GM19438 (cell line): ENCODE data around the gene CCDC107.

Source experiments
- ATAC-seq: cut with Tn5 transposase; IDR thresholded peaks from one replicate; pipeline ENCODE4 v1.9.1; 2021; ENCODE audit warnings: low read depth; ENCODE audit not compliant: unreplicated experiment

CCDC107 gene

DNA sequence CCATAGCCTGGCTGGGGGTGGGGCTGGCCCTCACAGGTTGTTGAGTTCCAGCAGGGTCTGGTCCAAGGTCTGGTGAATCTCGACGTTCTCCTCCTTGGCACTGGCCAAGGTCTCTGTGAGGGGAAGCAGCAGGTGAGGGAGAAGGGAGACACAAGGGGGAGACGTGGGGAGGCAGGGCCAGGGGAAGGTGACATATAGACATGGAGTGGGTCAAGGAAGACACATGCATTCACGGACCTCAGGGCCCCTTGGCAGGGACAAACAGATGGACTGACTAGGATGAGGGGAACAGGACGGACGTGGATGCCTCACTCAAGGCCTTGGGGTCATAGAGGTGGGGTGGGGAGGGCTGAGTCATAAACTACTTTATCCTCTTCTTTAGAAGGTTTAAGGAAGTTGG lies 24.0 kb downstream of the CCDC107 start:
- no peak for ATAC-seq

DNA sequence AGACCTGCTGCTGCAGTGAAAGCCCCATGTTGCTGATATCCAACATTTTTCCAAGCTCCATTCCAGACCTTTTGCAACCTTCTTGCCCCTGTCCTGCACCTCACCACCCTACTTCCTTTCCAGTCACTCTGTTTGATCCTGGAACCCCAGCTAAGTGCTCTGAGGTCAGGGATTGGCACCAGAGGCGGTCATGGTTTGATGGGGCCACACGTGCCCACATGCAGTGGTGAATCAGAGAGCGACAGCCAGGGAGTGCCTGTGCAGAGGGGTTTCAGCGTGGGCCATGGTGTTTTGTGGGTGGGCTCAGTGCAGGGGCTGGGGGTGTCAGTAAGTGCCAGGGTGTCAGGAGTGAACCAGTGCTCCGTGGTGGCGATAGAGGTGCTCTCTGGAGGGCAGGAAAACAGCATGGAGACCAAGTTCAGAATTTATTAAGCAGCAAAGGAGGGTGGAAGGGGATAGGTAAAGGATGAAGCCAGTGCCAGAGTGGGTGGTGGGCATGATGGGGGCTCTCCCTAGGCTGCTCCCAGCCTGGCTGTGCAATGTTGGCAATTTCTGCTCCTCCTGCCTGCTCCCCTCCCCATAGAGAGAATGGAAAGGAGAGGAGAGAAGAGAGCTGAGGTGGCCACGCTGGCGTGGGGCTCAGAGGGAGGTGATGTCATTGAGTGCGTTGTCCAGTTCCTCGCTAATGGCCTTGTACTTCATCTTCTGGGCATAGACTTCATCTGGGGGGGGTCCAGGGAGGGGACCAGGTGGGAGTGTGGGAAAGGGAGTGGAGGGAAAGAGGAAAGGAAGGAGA lies 24.6 kb downstream of the CCDC107 start:
- ATAC-seq: no peak

DNA sequence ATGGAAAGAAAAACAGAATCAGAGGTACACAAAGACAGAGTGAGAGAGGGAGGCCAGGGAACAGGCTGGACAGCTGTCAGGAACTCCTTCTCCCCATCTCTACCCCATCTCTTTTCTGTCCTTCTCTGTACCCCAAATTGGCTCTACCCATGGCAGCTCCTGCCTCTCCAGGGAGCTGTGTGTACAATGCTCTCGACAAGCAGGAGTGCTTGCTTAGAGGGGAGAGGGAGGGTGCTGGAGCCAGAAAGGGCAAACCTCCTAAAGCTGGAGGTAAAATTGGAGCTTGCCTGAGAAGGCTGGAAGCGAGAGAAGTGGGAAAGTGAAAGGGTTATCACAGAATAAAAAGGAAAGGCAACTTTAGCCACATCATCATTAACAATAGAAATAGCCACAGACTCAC lies 25.2 kb downstream of the CCDC107 start:
- no peak for ATAC-seq

DNA sequence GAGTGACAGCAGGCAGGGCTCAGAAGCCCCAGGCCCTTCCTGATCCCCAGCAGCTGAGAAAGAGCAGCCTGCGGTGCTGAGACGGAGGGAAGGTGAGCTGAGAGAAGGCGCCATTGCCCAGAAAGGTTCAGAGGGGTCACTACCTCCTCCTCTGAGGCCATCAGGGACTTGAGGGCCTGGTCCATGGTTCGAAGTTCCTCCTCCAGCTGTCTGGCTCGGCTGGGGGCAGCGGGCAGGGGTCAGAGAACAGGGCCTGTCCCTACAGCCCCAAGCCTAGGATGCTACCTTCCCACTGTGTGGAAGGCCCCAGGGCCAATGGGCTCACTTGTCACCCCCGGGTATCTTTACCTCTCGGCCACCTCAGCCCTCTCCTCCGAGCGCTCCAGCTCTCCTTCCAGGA lies 26.8 kb downstream of the CCDC107 start:
- ATAC-seq: no peak

DNA sequence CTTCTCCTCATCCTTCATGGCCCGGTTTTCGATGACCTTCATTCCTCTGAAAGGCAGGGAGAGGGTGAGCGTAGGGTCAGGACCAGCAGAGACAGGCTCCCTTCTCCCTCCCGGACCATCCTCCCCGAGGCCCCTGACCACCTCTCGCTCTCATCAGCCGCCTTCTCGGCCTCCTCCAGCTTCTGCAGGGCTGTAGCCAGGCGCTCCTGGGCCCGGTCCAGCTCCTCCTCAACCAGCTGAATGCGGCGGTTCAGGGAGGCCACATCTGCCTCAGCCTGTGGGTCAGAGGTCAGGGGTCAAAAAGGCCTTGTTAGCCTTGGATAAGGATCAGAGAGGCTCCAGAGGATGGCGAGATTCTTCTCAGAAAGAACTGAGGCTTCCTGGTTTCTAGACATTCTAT lies 27.4 kb downstream of the CCDC107 start:
- no peak for ATAC-seq

DNA sequence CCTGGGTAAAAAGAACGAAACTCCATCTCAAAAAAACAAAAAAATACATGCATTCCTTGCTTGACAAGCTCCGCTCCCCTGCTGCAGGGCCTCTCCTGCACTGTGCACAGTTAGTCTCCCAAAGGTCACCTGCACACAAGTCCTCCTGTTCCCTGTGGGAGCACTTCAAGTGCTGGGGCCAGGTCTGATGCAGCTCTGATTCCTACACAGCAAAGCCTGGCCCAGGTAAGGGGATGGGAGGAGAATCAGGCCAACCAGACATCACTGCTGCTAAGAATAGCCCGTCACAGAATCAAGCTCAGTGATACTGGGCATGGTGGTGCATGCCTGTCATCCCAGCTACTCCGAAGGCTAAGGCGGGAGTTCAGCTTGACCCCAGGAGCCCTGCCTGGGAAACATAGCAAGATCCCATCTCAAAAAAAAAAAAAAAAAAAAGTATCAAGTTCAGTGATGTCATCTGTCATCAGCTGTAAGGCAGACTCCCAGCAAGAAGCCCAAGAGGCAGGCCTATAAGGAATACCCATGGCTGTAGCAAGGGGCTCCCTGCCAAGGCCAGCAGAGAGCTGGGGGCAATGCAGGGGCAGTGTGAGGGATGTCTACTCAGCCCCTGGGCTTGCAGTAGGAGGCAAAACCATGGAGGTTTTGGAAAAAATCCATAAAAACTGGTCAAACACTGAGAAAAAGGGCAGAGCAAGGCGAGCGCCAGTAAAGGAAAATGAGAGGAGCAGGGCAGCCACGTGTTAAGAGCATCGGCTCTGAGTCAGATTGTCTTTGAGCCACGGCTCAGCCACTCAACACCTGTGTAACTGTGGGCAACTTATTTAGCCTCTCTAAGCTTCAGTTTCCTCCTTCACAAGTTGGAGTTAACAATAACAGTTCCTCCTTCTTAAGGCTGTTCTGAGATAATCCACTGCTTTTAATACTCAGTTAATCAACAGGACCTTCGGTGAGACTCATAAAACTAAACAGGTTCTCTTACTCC lies 28.4 kb downstream of the CCDC107 start:
- no peak for ATAC-seq

DNA sequence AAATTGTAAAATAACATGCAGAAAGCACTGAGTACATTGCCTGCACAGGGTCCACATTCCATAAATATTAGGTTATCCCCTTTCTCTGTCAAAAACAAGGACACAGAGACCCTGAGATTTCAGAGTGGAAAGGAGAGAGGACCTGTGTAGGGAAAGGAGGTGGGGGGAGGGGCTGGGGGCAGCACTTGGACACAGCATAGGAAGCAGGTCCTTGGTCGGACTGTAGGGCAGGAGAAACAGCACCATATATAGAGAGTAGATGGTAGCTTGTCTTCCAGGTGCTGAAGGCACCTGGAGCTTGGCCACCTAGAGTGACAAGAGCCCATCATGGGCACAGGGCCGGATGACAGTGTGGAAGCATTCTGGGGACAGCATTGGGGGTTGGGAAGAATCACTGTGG lies 29.2 kb downstream of the CCDC107 start:
- ATAC-seq: no peak

DNA sequence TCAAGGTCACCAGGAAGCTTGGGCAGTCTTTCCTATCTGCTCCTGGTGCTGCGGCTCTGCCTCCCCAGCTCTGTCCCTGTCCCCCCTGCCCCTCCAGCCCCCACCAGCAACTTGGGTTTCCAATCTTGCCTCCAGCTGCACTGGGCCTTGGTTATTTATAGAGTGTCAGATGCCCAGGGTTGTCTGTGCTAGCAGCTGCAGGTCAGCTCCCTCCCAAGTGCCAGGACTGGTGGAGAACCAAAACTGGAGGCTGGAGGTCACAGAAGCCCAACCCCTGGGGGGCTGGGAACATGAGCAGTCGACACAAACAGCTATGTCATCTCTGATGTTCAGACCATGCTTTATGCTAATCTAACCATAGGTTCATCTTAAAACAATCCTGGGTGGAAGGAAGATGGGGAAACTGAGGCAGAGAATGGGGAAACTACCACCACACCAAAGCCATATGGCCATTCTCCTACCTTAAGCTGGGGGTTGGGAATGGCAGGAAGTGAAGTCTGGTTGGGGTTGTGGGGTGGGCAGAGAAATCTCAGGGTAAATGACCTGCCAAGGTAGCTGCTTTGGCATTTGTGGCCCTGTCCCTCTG lies 30.0 kb downstream of the CCDC107 start:
- ATAC-seq: no peak

DNA sequence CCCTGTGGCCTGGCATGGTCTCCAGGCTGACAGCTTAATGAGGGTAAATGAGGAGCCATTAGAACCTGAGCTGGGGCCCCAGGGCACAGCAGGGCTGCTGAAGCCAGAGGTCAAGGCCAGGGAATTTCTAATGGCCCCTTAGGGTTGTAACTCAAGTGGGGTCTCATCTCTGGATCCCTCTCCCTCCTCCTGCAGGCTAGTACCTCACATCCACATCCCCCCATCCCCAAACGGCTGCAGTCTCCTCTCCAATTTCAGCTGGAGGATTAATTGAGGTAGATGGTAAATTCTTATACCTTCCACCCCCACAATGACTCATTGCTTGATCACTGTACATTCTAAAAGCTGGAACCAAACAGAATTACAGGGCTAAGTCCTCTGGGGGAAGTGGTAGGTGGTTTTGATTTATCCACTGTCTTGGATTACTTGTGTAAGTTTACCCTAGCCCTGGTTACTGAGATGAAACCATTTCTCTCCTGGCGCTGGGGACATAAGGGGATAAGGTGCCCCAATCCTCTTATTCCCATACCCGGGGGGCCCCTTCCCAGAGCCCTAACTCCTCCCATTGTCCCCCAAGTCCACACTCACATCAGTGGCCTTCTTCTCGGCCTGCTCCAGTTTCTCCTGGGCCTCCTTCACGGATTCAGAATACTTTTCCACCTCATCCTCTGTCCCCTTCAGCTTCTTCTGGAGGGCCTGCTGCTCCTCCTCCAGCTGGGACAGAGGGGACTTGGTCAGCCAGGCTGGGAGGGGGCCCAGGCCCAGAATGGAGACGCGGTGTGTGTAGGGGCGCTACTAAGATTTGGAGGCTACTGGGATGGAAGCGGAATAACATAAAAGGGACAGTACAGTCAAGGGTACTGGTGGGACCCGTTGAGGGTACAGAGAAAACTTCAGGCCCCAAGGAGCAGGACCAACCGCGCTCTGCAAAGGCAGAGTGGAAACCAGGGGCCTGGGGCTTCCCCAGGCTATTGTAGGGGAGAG lies 30.8 kb downstream of the CCDC107 start:
- no peak for ATAC-seq

DNA sequence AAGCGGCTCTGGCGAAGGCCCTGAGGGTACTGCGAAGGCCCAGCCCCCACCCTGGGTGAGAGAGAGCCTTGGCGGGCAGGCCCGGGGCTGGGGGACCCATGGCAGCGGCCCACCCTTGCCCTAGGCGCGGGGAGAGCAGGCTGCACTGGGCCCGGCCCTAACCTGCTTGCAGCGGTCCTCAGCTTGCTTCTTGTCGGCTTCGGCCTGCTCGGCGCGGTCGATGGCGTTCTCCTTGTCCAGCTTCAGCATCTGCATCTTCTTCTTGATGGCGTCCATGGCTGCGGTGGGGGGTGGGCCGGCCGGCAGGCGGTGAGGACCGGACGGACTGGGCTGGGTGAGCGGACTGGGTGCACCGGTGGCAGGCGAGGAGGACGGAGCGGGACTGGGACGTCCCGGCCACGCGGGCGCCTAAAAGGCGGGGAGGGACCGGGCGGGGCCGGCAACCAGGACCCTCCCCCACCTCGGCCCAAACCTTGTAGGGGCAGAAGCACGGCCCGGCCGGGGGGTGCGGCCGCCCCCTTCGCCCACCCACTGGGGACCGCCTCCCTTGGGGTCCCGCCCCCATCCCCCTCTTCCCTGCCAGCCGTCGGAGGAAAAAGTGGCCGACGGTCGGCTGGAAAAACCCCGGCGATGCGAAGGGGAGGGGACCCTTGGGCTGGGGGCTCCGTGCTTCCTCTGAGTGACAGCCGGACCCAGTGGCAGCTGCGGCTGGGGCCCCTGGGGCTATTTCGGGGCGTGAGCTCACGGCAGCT lies 31.6 kb downstream of the CCDC107 start, which contains the start of gene TPM2:
TSS of gene TPM2 (minus strand) at position 384 of the 752 bp plus-strand sequence. CDS start at position 276, 108 bp downstream.
- no peak for ATAC-seq

DNA sequence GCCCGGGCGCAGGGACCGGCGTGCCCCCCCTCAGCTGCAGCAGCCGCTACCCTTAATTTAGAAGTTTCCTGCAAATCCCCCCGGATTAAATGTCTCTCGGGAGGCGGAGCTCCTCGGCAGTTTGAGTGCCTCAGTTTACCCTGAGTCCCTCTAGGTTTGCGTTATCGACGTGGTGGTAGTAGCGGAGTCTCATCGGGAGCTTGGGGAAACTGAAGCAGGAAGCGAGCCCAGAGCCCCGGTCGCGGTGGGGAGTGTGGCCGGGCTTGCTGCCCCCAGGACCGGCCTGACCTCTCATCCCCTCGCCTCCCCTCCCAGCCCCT lies 32.2 kb downstream of the CCDC107 start:
- no peak for ATAC-seq

DNA sequence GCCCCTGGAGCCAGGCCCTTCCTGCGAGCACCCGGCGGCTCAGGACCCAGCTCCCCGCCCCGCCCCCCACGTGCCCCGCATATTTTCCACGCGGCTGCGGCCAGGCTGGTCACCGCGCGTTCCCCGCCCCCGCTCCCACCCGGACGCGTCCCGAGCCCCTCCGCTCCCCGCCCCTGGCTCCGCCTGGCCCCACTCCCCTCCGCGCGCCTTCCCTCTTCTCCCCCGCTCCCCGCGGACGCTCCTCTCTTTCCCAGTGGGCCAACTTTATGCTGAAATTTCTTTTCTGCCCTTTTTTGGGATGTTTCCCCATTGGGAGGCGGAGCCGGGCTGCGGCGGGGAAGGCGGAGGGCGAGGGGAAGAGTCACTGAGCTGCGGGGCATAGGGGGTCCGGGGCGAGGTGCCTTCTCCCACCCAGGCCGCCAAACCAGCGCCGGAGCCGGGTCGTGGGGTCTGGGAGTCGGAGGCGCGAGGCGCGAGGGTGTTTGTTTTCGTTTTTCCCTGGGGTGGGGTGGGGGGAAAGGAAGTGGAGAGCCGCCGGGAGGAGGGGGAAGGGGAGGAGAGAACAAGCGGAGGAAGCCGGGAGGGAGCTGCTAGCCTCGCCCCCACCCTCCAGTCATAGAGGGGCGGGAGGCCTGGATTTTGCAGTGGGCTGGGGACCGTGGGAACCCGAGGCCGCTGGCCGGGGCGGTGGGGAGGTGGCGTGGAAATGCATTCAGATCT lies 32.7 kb downstream of the CCDC107 start:
- no peak for ATAC-seq

DNA sequence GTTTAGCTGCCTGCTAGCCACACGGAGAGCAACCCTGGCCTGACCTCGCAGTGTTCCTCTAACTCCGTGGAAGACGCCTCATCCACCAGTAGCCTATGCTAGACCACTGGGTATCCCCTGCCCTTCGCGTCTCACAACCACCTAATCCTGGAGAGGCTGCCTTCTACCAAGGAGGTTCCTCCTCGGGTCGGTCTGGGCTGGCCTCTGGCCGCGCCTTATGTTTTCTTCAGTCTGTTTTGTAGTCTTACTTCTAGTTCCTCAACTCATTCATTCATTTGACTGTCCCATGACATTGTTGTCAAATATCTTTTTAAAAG lies 33.2 kb downstream of the CCDC107 start:
- no peak for ATAC-seq

DNA sequence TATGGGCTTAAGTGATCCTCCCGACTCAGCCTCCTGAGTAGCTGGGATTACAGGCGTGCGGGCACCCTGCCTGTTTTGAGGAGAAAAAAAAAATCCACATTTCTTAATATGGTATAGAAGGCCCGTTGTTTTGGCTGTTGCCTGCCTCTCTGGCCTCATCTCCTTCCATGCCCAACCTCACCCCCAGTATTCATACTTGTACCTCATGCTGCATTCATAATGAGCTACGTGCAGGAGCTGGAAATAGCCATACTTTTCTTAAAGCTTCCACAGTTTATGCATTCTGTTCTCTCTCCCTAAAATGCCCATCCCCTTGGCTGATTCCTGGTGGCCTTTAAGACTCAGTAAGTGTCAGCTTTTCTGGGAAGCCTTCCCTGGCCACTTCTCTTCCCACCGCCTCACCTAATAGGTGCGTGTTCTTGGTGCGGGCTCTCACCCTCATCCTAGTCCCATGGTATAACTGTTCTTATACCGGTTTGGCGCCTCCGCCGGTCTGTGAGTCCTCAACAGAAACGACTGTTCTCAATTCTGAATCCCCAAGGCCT lies 33.7 kb downstream of the CCDC107 start:
- no peak for ATAC-seq

DNA sequence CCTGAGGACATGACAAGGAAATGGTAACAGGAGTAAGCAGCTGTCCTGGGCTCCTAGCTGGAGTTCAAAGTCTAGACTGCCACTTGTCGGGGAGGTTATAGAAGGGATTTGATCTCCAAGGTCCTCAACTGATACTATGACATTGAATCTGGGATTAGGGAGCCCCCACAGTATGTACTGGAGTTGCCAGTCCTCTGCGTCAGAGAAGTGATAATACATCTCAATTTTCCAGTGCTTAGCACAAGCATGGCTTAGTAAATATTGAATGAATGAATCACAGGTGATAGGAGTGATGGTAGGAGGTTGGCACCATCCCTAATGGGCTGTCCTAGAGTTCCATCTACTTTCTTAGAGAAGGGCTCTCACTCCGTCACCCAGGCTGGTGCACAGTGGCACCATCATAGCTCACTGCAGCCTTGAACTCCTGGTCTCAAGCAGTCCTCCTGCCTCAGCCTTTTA lies 37.9 kb downstream of the CCDC107 start:
- no peak for ATAC-seq

DNA sequence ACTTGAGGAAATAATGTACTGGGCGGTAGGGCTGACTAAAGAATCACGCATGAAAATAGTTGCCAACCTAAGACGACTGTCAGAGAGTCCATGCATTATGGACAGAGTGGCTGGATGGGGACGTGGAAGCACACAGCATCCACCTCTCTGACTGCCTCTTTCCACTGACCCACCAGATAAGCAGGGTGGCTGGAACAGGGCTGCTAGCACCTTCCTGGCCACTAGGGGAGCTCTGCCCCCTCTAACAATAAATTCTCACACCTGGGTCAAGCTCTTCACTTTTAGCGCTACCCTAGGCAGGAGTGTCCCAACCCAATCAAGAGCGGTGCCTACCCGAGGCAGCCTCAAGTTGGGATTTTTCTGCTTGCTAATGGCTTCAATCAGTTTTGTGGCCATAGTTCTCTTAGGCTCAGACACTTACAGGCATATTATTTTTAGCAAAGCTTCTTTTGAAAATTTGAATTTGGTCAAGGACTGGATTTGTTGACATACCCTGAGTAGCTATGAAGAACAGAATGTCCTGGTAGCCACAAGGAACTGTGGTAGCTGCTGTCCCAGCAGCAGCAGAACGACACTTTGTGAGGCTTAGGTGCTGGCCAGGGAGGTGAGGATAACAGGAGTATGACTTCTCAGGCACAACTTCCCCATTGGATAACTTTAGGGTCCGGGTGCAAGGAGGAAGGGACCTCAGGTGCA lies 38.6 kb downstream of the CCDC107 start:
- peak; percentile 73 for ATAC-seq

DNA sequence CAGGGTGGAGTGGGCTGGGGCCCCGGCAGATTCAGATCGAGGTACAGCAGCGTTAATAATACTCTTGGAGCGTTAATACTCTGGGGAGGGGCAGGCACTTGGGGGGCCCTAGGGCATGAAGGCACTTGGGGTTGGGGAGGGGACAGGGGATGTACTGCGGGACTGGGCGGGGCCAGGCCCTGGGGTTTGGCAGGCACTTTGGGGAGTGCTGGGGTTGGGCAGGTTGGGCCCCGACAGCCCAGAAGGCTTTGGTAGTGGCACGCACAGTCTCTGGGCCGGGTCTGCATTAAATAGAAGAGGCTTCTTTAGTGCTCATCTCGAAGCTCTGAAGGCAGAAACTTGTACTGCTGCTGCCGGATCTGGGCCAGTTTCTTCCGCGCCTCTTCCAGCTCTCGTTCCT lies 39.4 kb downstream of the CCDC107 start:
- ATAC-seq: no peak

DNA sequence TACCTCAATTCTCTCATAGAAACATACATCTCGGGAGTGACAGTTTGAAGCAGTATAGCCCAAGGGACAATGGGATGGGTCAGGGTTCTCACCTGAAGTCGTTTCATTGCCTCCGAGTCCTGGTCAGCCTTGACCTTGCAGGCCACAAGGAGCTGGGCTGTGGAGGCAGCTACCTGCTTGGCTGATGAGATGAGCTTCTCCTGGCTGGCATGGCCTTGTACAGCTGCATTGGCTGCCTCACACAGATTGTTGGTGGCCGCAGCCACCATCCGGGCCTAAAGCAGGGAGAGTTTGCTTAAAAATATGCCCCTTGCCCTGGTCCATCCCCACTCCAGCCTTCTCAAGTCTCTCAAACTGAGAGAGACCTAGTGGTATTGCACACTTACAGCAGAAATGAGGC lies 40.1 kb downstream of the CCDC107 start:
- no peak for ATAC-seq
